HuH-7.5 (cell line): ENCODE measurements around the gene NDRG2.

ENCODE experiments used
- DNase-seq: peaks from one replicate; pipeline ENCODE4 v3.0.0; 2011; ENCODE audit warnings: low spot score

NDRG2 gene

GRCh38 chr14:21024585-21025370 lies at the start of gene NDRG2:
NDRG2 (minus strand) TSS chr14:21025061; CDS start chr14:21023315, 1,746 bp downstream.
- DNase-seq = peak; percentile 81

- DNase-seq = no peak
These were observed 49.1 kb upstream of the NDRG2 start for GRCh38 chr14:21073921-21074320.

- DNase-seq = no peak
These were observed 48.0 kb upstream of the NDRG2 start for GRCh38 chr14:21072781-21073339.

- DNase-seq = no peak
These were observed 47.2 kb upstream of the NDRG2 start for GRCh38 chr14:21072031-21072473.

- peak; percentile 73 for DNase-seq
These were observed 46.6 kb upstream of the NDRG2 start for GRCh38 chr14:21071225-21072030.

- peak; percentile 59 for DNase-seq
These were observed 45.9 kb upstream of the NDRG2 start for GRCh38 chr14:21070610-21071224.

GRCh38 chr14:21070083-21070609 lies 45.3 kb upstream of the NDRG2 start, which contains the start of gene ARHGEF40:
ARHGEF40 (plus strand) TSS chr14:21070304; CDS start chr14:21070397, 93 bp downstream.
- DNase-seq = peak; percentile 63

GRCh38 chr14:21069388-21070082 lies 44.7 kb upstream of the NDRG2 start:
- peak; percentile 60 for DNase-seq

- peak; percentile 82 for DNase-seq
These were observed 43.9 kb upstream of the NDRG2 start for GRCh38 chr14:21068521-21069387.

- DNase-seq = no peak
These were observed 42.1 kb upstream of the NDRG2 start for GRCh38 chr14:21066882-21067502.

GRCh38 chr14:21063479-21063878 lies 38.6 kb upstream of the NDRG2 start:
- DNase-seq = no peak

- DNase-seq = no peak
These were observed 36.4 kb upstream of the NDRG2 start for GRCh38 chr14:21061347-21061668.

GRCh38 chr14:21060614-21061346 lies 35.9 kb upstream of the NDRG2 start:
- DNase-seq = no peak

GRCh38 chr14:21059842-21060613 lies 35.2 kb upstream of the NDRG2 start:
- no peak for DNase-seq

GRCh38 chr14:21058903-21059302 lies 34.0 kb upstream of the NDRG2 start:
- DNase-seq = no peak

- no peak for DNase-seq
These were observed 33.2 kb upstream of the NDRG2 start, which contains the start of gene RNASE8 for GRCh38 chr14:21057803-21058675. RNASE8 (plus strand) TSS chr14:21057822; CDS start chr14:21057893, 71 bp downstream.

- DNase-seq = no peak
These were observed 31.8 kb upstream of the NDRG2 start for GRCh38 chr14:21056520-21057163.
